WTC11 (cell line): ENCODE results near the gene MYMX. TPM values are rescaled to one million over a fixed set of nuclear protein-coding genes. Genes with fewer than 3 reads are reported as not detected.

Experiments
- ATAC-seq: fragments of 200-7000 bp; cut with Tn5 transposase; 2 replicates; pipeline ENCODE4 v1.10.0; 2021; ENCODE audit warnings: mild to moderate bottlenecking, moderate library complexity
- CTCF ChIA-PET: fragments of 300-600 bp; sonication (Branson Sonifier 250); formaldehyde crosslinking; loops from one replicate; lab custom pipeline; 2021; ENCODE audit warnings: antibody characterized with exemption; lab: Charles Lee
- POLR2A ChIA-PET: fragments of 350-600 bp; sonication (Branson Sonifier 250); formaldehyde crosslinking; loops from one replicate; lab custom pipeline; 2021; ENCODE audit warnings: antibody characterized with exemption; lab: Charles Lee
- DNase-seq: peaks from one replicate; pipeline ENCODE4 v3.0.0; 2021; ENCODE audit warnings: low spot score
- H3K27ac Mint-ChIP-seq: 2 replicates; pipeline ENCODE4 v1.8.0; 2021; ENCODE audit warnings: mixed read lengths
- H3K27me3 Mint-ChIP-seq: 2 replicates; pipeline ENCODE4 v1.8.0; 2021; ENCODE audit warnings: low read depth, mild to moderate bottlenecking, moderate library complexity, mixed read lengths
- H3K36me3 Mint-ChIP-seq: 2 replicates; pipeline ENCODE4 v1.8.0; 2021; ENCODE audit warnings: mixed read lengths
- H3K4me1 Mint-ChIP-seq: 2 replicates; pipeline ENCODE4 v1.8.0; 2022; ENCODE audit warnings: mixed read lengths
- H3K4me3 Mint-ChIP-seq: 2 replicates; pipeline ENCODE4 v1.8.0; 2021; ENCODE audit warnings: mild to moderate bottlenecking, moderate library complexity, mixed read lengths
- H3K9me3 Mint-ChIP-seq: 2 replicates; pipeline ENCODE4 v1.8.0; 2021; ENCODE audit warnings: mixed read lengths
- CBFB ChIP-seq: sonication (generic); formaldehyde crosslinking; IDR thresholded peaks from 2 replicates; pipeline ENCODE4 v1.8.1; 2022; ENCODE audit warnings: mild to moderate bottlenecking, low read depth, missing genetic modification reagents
- ETV6 ChIP-seq: sonication (generic); formaldehyde crosslinking; IDR thresholded peaks from 2 replicates; pipeline ENCODE4 v1.8.1; 2022; ENCODE audit warnings: mild to moderate bottlenecking, missing genetic modification reagents
- GABPB1 ChIP-seq: sonication (generic); formaldehyde crosslinking; IDR thresholded peaks from 2 replicates; pipeline ENCODE4 v1.8.1; 2023; ENCODE audit warnings: mild to moderate bottlenecking, missing genetic modification reagents
- NR1H2 ChIP-seq: sonication (generic); formaldehyde crosslinking; IDR thresholded peaks from 2 replicates; pipeline ENCODE4 v1.9.0; 2021; ENCODE audit warnings: mild to moderate bottlenecking, moderate library complexity, missing genetic modification reagents
- RELA ChIP-seq: sonication (generic); formaldehyde crosslinking; IDR thresholded peaks from 2 replicates; pipeline ENCODE4 v1.8.1; 2022; ENCODE audit warnings: missing genetic modification reagents, mild to moderate bottlenecking, borderline replicate concordance
- TEAD1 ChIP-seq: sonication (generic); formaldehyde crosslinking; IDR thresholded peaks from 2 replicates; pipeline ENCODE4 v1.8.0; 2022; ENCODE audit warnings: mild to moderate bottlenecking, missing genetic modification reagents
- ZNF138 ChIP-seq: sonication (generic); formaldehyde crosslinking; conservative IDR thresholded peaks from 2 replicates; pipeline ENCODE4 v1.8.1; 2022; ENCODE audit warnings: mild to moderate bottlenecking, moderate library complexity, missing genetic modification reagents
- ZNF219 ChIP-seq: sonication (generic); formaldehyde crosslinking; IDR thresholded peaks from 2 replicates; pipeline ENCODE4 v1.8.0; 2023; ENCODE audit warnings: missing genetic modification reagents, mild to moderate bottlenecking, borderline replicate concordance
- ZNF232 ChIP-seq: sonication (generic); formaldehyde crosslinking; IDR thresholded peaks from 2 replicates; pipeline ENCODE4 v1.8.0; 2022; ENCODE audit warnings: mild to moderate bottlenecking, missing genetic modification reagents
- total RNA-seq: library from RNA; stranded (reverse); gene quantifications from 3 replicates; pipeline ENCODE4 v1.2.3, GENCODE V29; 2021
- TF ChIP-seq, protein P1 (sequence below): sonication (generic); formaldehyde crosslinking; conservative IDR thresholded peaks from 2 replicates; pipeline ENCODE4 v1.8.1; 2022; ENCODE audit warnings: mild to moderate bottlenecking, missing genetic modification reagents
- TF ChIP-seq, protein P2 (sequence below): sonication (generic); formaldehyde crosslinking; IDR thresholded peaks from 2 replicates; pipeline ENCODE4 v1.8.1; 2022; ENCODE audit warnings: mild to moderate bottlenecking, missing genetic modification reagents, moderate library complexity, borderline replicate concordance
- TF ChIP-seq, protein P3 (sequence below): sonication (generic); formaldehyde crosslinking; IDR thresholded peaks from 2 replicates; pipeline ENCODE4 v1.8.0; 2022; ENCODE audit warnings: mild to moderate bottlenecking, missing genetic modification reagents
- TF ChIP-seq, protein P4 (sequence below): sonication (generic); formaldehyde crosslinking; IDR thresholded peaks from 2 replicates; pipeline ENCODE4 v1.8.1; 2022; ENCODE audit warnings: low read depth, mild to moderate bottlenecking, moderate library complexity, missing genetic modification reagents, borderline replicate concordance
- TF ChIP-seq, protein P5 (sequence below): sonication (generic); formaldehyde crosslinking; IDR thresholded peaks from 2 replicates; pipeline ENCODE4 v1.8.0; 2023; ENCODE audit warnings: missing genetic modification reagents, mild to moderate bottlenecking, borderline replicate concordance
- TF ChIP-seq, protein P6 (sequence below): sonication (generic); formaldehyde crosslinking; IDR thresholded peaks from 2 replicates; pipeline ENCODE4 v1.8.0; 2022; ENCODE audit warnings: mild to moderate bottlenecking, missing genetic modification reagents

The MYMX gene
- total RNA-seq, 1 experiment from 2014 or later = 3.9 TPM

DNA sequence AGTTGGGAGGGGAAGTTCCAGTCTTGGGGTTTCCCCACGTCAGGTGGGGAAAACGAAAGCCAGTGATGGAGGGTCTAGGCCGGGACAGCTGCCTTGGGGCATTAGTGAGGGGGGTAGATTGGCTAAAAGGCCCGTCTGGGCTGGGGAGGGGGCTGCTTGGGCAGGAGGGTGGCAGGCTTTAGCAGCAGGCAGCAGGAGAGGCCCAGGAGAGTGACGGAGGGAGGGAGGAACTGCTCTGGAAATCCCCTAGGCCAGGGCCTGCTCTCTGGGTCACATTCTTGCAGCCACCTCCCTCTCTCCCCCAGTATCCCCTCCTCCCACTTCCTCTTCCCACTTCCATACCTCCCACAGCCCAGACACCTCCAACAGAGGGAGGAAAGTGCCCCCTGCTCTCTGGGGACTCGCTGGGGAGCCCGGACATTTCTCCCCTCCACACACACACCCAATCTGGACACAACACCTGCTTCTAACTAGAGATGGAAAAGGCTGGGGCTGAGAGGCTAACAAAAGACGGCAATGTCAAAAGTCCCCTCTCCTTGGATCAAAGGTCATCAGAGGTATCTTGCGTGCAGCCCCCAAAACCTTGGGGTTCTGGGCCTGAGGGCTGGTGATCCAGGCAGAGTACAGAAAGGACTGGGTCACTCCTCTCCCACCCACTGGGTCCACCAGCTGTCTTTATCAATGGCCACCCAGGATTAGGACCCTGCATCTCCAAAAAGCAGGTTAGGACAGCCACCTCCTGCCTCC, 46.8 kb downstream of the MYMX start:
- ATAC-seq (peak; percentile 7), DNase-seq (no peak)
- no peaks in the 10 kb centered on the region for H3K9me3 Mint-ChIP-seq
- H3K27me3 Mint-ChIP-seq = peaks cover 12% of the 10 kb centered on the region
- H3K4me3 Mint-ChIP-seq = peak overlapping the region; percentile 95
- H3K4me1 Mint-ChIP-seq = peaks cover 33% of the 10 kb centered on the region
- ChIA-PET CTCF (interaction anchor here (1.0 to 1.5 kb wide), 2 partner anchors 49 to 167 kb away, joined by 4 read pairs; partner anchors contain the start of gene AARS2), POLR2A (interaction anchor here (1.2 kb wide), 1 partner anchor 17 kb away, joined by 3 read pairs; the partner anchor contains the start of gene HSP90AB1)
- peaks cover 4% of the 10 kb centered on the region; the same call in 1 of the 2 replicates for H3K36me3 Mint-ChIP-seq
- H3K27ac Mint-ChIP-seq = no peak overlapping the region
- TF ChIP-seq ETV6 (CRISPR knock-in tag) (peak; percentile 71), ZNF232 (CRISPR knock-in tag) (no peak), ZNF138 (CRISPR knock-in tag) (no peak), CBFB (CRISPR knock-in tag) (no peak)
- TF ChIP-seq, protein P1, sequence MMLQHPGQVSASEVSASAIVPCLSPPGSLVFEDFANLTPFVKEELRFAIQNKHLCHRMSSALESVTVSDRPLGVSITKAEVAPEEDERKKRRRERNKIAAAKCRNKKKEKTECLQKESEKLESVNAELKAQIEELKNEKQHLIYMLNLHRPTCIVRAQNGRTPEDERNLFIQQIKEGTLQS (CRISPR knock-in tag) = no peak

DNA sequence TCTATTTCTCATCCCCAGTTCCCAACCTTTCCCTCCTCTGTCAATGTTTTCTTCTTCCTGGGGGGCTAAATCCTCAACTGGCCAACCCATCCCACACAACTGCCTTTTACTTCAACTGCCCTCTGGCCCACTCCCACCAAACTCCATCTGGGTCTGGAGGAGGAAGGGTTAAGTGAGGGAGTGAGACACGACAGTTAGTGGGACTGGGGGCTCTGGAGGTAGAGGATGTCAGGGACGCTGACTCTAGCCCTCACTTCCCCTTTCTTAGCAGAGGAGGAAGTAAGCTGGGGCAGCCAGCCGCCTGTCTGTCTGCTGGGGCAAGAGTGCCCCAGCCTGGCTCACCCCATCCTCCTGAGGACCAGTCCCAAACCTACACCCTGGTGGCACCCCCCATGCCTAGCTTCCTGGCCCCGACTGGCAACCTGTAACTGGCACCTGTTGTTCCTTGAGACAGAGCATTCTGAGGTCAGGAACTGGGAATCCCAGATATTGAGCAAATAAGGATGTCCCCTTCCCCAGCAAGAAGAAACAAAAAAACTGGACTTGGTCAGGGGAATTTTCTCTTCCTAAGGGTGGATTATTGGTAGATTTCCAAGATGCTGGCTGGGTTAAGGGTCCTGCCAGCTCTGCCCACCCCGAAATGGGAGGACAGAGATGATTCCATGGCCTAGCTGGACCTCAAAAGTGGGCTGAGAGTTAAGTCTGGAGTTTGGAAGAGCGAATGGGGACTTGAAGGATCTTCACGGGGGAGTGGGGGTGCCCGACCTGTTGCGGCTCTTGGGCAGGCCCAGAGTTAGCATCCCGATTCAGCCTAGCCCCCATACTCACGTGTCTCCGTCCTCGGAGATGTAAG, 47.7 kb downstream of the MYMX start:
- peak overlapping the region; percentile 95 for H3K4me3 Mint-ChIP-seq
- peaks cover 40% of the 10 kb centered on the region for H3K4me1 Mint-ChIP-seq
- POLR2A ChIA-PET = no interaction called here
- no peaks in the 10 kb centered on the region for H3K36me3 Mint-ChIP-seq
- no peak overlapping the region for H3K27ac Mint-ChIP-seq
- TF ChIP-seq ZNF219 (CRISPR knock-in tag) = no peak
- TF ChIP-seq, protein P2, sequence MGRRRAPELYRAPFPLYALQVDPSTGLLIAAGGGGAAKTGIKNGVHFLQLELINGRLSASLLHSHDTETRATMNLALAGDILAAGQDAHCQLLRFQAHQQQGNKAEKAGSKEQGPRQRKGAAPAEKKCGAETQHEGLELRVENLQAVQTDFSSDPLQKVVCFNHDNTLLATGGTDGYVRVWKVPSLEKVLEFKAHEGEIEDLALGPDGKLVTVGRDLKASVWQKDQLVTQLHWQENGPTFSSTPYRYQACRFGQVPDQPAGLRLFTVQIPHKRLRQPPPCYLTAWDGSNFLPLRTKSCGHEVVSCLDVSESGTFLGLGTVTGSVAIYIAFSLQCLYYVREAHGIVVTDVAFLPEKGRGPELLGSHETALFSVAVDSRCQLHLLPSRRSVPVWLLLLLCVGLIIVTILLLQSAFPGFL (CRISPR knock-in tag) = no peak
- CTCF ChIA-PET = interaction anchor here (0.6 to 1.5 kb wide), 7 partner anchors 7 to 205 kb away, joined by 3 to 4 read pairs (median 4); partner anchors contain the start of gene AARS2
- DNase-seq (no peak), ATAC-seq (peak; percentile 1; the same call in 1 of the 2 replicates)
- peaks cover 20% of the 10 kb centered on the region for H3K27me3 Mint-ChIP-seq
- no peaks in the 10 kb centered on the region for H3K9me3 Mint-ChIP-seq

DNA sequence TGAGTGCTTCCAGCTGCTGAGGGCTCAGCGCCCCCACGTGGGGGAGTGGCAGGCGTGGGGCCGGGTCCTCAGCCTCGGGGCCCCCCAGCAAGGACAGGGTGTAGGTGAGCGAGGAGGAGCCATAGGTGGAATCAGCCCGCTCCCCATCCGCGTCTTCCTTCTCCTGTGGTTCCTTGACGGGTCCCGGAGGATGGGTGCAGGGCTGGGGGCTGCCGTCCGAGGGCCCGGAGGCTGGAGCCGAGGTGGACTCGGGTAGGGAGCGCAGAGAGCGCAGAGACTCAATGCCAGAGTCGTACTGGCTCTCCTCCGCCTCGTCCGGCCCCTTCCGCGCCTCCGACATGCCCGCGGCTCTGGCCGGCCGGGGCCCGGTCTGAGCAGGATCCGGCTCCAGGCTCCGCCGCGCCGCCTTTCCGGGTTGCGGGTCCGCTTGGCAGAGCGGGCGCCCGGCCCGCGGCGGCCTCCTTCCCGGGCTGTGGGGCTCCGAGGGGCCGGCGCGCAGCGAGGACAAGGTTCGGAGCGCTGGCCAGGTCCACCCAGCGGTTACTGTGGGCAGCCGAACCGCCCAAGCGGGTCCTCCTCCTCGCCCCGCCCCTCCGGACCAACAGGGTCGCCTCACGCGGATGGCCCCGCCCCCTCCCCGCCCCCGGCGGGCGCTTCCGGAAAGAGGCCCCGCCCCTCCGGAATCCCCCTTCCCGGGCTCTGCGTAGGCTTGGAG, 48.4 kb downstream of the MYMX start, which contains the start of gene NFKBIE:
Gene NFKBIE (minus strand): TSS at position 545 of the 715 bp plus-strand sequence. CDS start 205 bp downstream, at position 340.
- H3K4me1 Mint-ChIP-seq = peaks cover 46% of the 10 kb centered on the region
- peak within 1 kb of the TSS; percentile 95 for H3K4me3 Mint-ChIP-seq
- no peak within 1 kb of the TSS for H3K27ac Mint-ChIP-seq
- ATAC-seq (peak; percentile 73), DNase-seq (peak; percentile 97)
- H3K36me3 Mint-ChIP-seq = no peaks in the 10 kb centered on the region
- ChIA-PET CTCF (interaction anchor here (0.8 to 1.5 kb wide), 6 partner anchors 8 to 169 kb away, joined by 4 read pairs; partner anchors contain the start of gene AARS2), POLR2A (no interaction called here)
- no peaks in the 10 kb centered on the region for H3K9me3 Mint-ChIP-seq
- peaks cover 28% of the 10 kb centered on the region for H3K27me3 Mint-ChIP-seq
- TF ChIP-seq, protein P1 (CRISPR knock-in tag) = no peak
- peak; percentile 68 for TF ChIP-seq ETV6 (CRISPR knock-in tag)
- no peak for TF ChIP-seq ZNF138 (CRISPR knock-in tag)
- TF ChIP-seq, protein P3, sequence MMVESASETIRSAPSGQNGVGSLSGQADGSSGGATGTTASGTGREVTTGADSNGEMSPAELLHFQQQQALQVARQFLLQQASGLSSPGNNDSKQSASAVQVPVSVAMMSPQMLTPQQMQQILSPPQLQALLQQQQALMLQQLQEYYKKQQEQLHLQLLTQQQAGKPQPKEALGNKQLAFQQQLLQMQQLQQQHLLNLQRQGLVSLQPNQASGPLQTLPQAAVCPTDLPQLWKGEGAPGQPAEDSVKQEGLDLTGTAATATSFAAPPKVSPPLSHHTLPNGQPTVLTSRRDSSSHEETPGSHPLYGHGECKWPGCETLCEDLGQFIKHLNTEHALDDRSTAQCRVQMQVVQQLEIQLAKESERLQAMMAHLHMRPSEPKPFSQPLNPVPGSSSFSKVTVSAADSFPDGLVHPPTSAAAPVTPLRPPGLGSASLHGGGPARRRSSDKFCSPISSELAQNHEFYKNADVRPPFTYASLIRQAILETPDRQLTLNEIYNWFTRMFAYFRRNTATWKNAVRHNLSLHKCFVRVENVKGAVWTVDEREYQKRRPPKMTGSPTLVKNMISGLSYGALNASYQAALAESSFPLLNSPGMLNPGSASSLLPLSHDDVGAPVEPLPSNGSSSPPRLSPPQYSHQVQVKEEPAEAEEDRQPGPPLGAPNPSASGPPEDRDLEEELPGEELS (CRISPR knock-in tag) = peak; percentile 28; the same call in 1 of the 2 replicates
- 0 out of 2 replicates have a peak, but pooled peaks have one; percentile 37 for TF ChIP-seq TEAD1 (CRISPR knock-in tag)
- TF ChIP-seq, protein P4, sequence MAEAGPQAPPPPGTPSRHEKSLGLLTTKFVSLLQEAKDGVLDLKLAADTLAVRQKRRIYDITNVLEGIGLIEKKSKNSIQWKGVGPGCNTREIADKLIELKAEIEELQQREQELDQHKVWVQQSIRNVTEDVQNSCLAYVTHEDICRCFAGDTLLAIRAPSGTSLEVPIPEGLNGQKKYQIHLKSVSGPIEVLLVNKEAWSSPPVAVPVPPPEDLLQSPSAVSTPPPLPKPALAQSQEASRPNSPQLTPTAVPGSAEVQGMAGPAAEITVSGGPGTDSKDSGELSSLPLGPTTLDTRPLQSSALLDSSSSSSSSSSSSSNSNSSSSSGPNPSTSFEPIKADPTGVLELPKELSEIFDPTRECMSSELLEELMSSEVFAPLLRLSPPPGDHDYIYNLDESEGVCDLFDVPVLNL = no peak
- TF ChIP-seq RELA (CRISPR knock-in tag) = no peak
- TF ChIP-seq, protein P5, sequence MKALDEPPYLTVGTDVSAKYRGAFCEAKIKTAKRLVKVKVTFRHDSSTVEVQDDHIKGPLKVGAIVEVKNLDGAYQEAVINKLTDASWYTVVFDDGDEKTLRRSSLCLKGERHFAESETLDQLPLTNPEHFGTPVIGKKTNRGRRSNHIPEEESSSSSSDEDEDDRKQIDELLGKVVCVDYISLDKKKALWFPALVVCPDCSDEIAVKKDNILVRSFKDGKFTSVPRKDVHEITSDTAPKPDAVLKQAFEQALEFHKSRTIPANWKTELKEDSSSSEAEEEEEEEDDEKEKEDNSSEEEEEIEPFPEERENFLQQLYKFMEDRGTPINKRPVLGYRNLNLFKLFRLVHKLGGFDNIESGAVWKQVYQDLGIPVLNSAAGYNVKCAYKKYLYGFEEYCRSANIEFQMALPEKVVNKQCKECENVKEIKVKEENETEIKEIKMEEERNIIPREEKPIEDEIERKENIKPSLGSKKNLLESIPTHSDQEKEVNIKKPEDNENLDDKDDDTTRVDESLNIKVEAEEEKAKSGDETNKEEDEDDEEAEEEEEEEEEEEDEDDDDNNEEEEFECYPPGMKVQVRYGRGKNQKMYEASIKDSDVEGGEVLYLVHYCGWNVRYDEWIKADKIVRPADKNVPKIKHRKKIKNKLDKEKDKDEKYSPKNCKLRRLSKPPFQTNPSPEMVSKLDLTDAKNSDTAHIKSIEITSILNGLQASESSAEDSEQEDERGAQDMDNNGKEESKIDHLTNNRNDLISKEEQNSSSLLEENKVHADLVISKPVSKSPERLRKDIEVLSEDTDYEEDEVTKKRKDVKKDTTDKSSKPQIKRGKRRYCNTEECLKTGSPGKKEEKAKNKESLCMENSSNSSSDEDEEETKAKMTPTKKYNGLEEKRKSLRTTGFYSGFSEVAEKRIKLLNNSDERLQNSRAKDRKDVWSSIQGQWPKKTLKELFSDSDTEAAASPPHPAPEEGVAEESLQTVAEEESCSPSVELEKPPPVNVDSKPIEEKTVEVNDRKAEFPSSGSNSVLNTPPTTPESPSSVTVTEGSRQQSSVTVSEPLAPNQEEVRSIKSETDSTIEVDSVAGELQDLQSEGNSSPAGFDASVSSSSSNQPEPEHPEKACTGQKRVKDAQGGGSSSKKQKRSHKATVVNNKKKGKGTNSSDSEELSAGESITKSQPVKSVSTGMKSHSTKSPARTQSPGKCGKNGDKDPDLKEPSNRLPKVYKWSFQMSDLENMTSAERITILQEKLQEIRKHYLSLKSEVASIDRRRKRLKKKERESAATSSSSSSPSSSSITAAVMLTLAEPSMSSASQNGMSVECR (CRISPR knock-in tag) = 0 out of 2 replicates have a peak, but pooled peaks have one; percentile 40
- no peak for TF ChIP-seq NR1H2 (CRISPR knock-in tag)
- TF ChIP-seq GABPB1 (CRISPR knock-in tag) = peak; percentile 38; the same call in 1 of the 2 replicates
- TF ChIP-seq, protein P6, sequence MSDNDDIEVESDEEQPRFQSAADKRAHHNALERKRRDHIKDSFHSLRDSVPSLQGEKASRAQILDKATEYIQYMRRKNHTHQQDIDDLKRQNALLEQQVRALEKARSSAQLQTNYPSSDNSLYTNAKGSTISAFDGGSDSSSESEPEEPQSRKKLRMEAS = 0 out of 2 replicates have a peak, but pooled peaks have one; percentile 28
- no peak for TF ChIP-seq ZNF232 (CRISPR knock-in tag)
